HepG2 (cell line): ENCODE data around the gene C1orf74. TPM values are rescaled to one million over a fixed set of nuclear protein-coding genes. Genes with fewer than 3 reads are reported as not detected.
A peak's percentile ranks its signal among the peaks of the same experiment; 100 is the strongest.

Experiments used
- ATAC-seq: fragments of 200-7000 bp; cut with Tn5 transposase; 3 replicates; pipeline ENCODE4 v1.9.1; 2020; ENCODE audit warnings: mild to moderate bottlenecking, moderate library complexity
- BruUV-seq: library from RNA; stranded (reverse); fragments of 400-500 nt; replicated peaks from 2 replicates; lab custom pipeline; 2021; lab: Mats Ljungman, UMichigan
- CTCF ChIA-PET: fragments of 300-600 bp; formaldehyde crosslinking; extraction: SDS; loops from one replicate; lab custom pipeline; 2021; ENCODE audit warnings: low total read pairs, inconsistent platforms, low intra/inter-chr PET ratio; lab: Yijun Ruan, JAX
- POLR2A ChIA-PET: fragments of 350-600 bp; sonication (Branson Sonifier 250); formaldehyde crosslinking; loops from one replicate; lab custom pipeline; 2020; ENCODE audit warnings: antibody characterized with exemption, inconsistent platforms; lab: Yijun Ruan, JAX
- DNase-seq: peaks from one replicate; pipeline ENCODE4 v3.0.0-alpha.2; 2015; ENCODE audit warnings: low spot score
- FAIRE-seq: peaks from 3 replicates; lab custom pipeline; 2011; peaks lifted over from hg19 to GRCh38; lab: Jason Lieb, UNC
- H2AFZ ChIP-seq: one replicate; pipeline ENCODE4 v1.6.1; 2011; ENCODE audit warnings: low read length, inconsistent platforms
- H3K27ac ChIP-seq: fragments of 300-600 bp; 3 replicates; pipeline ENCODE4 v1.8.0; 2011; ENCODE audit warnings: mixed run types, mild to moderate bottlenecking, mixed read lengths, low read length, inconsistent platforms; ENCODE audit not compliant: insufficient read depth; ENCODE audit errors: extremely low read length
- H3K27me3 ChIP-seq, 2 experiments: fragments of 200-600 bp in 1 of 2; 2 replicates in 1 of 2; 3 replicates in 1 of 2; pipeline versions ENCODE4 v1.6.0 to v1.8.0; 2011; ENCODE audit warnings: low read length in 2 of 2, mild to moderate bottlenecking in 2 of 2, moderate library complexity in 2 of 2, inconsistent platforms in 1 of 2; ENCODE audit not compliant: insufficient read depth in 2 of 2, control insufficient read depth in 1 of 2
- H3K36me3 ChIP-seq, 2 experiments: fragments of 200-600 bp in 1 of 2; replicated peaks in 1 of 2; 2 replicates in 1 of 2; 3 replicates in 1 of 2; pipeline versions ENCODE4 v1.5.1 to v1.8.0; 2011; ENCODE audit warnings: low read length in 2 of 2, inconsistent platforms in 1 of 2; ENCODE audit not compliant: insufficient read depth in 2 of 2, control insufficient read depth in 1 of 2
- H3K4me1 ChIP-seq: 2 replicates; pipeline ENCODE4 v1.5.1; 2012; ENCODE audit warnings: low read length, inconsistent platforms; ENCODE audit not compliant: insufficient read depth
- H3K4me2 ChIP-seq: 2 replicates; pipeline ENCODE4 v1.6.0; 2011; ENCODE audit warnings: low read depth, low read length, inconsistent platforms
- H3K4me3 ChIP-seq, 3 experiments: fragments of 200-600 bp in 1 of 3; sonication (generic), shearing (Covaris generic) in 1 of 3; replicated peaks in 1 of 3; 2 replicates each; pipeline ENCODE4 v1.5.1; 2011 to 2016; ENCODE audit warnings: low read length in 3 of 3, inconsistent platforms in 2 of 3, low read depth in 2 of 3, mild to moderate bottlenecking in 2 of 3, control low read depth in 1 of 3, mixed read lengths in 1 of 3; ENCODE audit not compliant: insufficient read depth in 1 of 3
- H3K79me2 ChIP-seq: one replicate; pipeline ENCODE4 v1.6.1; 2011; ENCODE audit warnings: low read length, inconsistent platforms; ENCODE audit not compliant: insufficient read depth
- H3K9ac ChIP-seq: 2 replicates; pipeline ENCODE4 v1.6.0; 2011; ENCODE audit warnings: mild to moderate bottlenecking, low read depth, low read length, inconsistent platforms; ENCODE audit not compliant: insufficient read depth
- H3K9me3 ChIP-seq: 2 replicates; pipeline ENCODE4 v1.5.1; 2012; ENCODE audit warnings: mild to moderate bottlenecking, low read length
- H4K20me1 ChIP-seq: 2 replicates; pipeline ENCODE4 v1.6.0; 2011; ENCODE audit warnings: inconsistent platforms, mild to moderate bottlenecking, low read length, moderate library complexity; ENCODE audit not compliant: insufficient read depth
- CEBPB ChIP-seq: IDR thresholded peaks from 2 replicates; pipeline ENCODE4 v1.6.1; 2011; ENCODE audit warnings: low read depth, low read length, improper control_type of control experiment, borderline replicate concordance
- ESRRA ChIP-seq: sonication (generic); formaldehyde crosslinking; IDR thresholded peaks from 2 replicates; pipeline ENCODE4 v1.5.1; 2020; ENCODE audit warnings: mild to moderate bottlenecking, low read depth, missing genetic modification reagents
- HMGXB4 ChIP-seq, 2 experiments: sonication (generic) in 1 of 2; formaldehyde crosslinking in 1 of 2; IDR thresholded peaks; 2 replicates each; pipeline versions ENCODE4 v1.4.0 to v1.6.1; 2018 to 2020; ENCODE audit warnings: missing genetic modification reagents in 2 of 2, borderline replicate concordance in 1 of 2, low read depth in 1 of 2, mild to moderate bottlenecking in 1 of 2, missing biosample characterization in 1 of 2
- HNF4A ChIP-seq: sonication (generic); formaldehyde crosslinking; IDR thresholded peaks from 2 replicates; pipeline ENCODE4 v1.4.0; 2020; ENCODE audit warnings: missing genetic modification reagents
- MAFK ChIP-seq, 2 experiments: IDR thresholded peaks in 1 of 2; conservative IDR thresholded peaks in 1 of 2; 2 replicates each; pipeline ENCODE4 v1.6.1; 2011; ENCODE audit warnings: improper control_type of control experiment in 2 of 2, low read length in 2 of 2
- NPAS2 ChIP-seq: sonication (generic); formaldehyde crosslinking; IDR thresholded peaks from 2 replicates; pipeline ENCODE4 v1.8.0; 2022; ENCODE audit warnings: mild to moderate bottlenecking, missing genetic modification reagents, borderline replicate concordance
- SALL1 ChIP-seq: sonication (generic); formaldehyde crosslinking; IDR thresholded peaks from 2 replicates; pipeline ENCODE4 v1.8.0; 2022; ENCODE audit warnings: mild to moderate bottlenecking, missing genetic modification reagents
- SP2 ChIP-seq: sonication (generic); formaldehyde crosslinking; IDR thresholded peaks from 2 replicates; pipeline ENCODE4 v1.5.1; 2020; ENCODE audit warnings: mild to moderate bottlenecking, missing genetic modification reagents
- ZNF563 ChIP-seq: sonication (generic); formaldehyde crosslinking; IDR thresholded peaks from 2 replicates; pipeline ENCODE4 v1.8.0; 2022; ENCODE audit warnings: mild to moderate bottlenecking, moderate library complexity, missing genetic modification reagents
- ZNF850 ChIP-seq: sonication (generic); formaldehyde crosslinking; conservative IDR thresholded peaks from 2 replicates; pipeline ENCODE4 v1.9.0; 2021; ENCODE audit warnings: mild to moderate bottlenecking, missing genetic modification reagents
- WGBS: methylation state at CpG from one replicate; pipeline ENCODE4 v1.1.6; 2017; ENCODE audit warnings: low lambda C conversion rate; 5-methylcytosine and 5-hydroxymethylcytosine counted together
- in situ Hi-C: cut with HindIII; loops from 2 replicates; pipeline ENCODE4 v1.10.0; 2017; ENCODE audit warnings: low pct_unique_long_range_greater_than_20kb; ENCODE audit not compliant: extremely low pct_ligation_motif_present
- intact Hi-C: fragments of 100-400 bp; cut with micrococcal nuclease; formaldehyde crosslinking; loops from one replicate; pipeline ENCODE4 v1.10.0; 2022; ENCODE audit not compliant: unreplicated experiment
- polyA plus RNA-seq, 8 experiments: library from polyadenylated mRNA; depleted of rRNA in 3 of 8; stranded (reverse) in 7 of 8; unstranded in 1 of 8; fragments of >200 nt; fragmentation: Illumina TruSeq in 4 of 8; extraction: Trizol in 4 of 8; gene quantifications; 2 replicates each; pipeline versions ENCODE4 v1.2.1 to v1.2.3, GENCODE V29; 2011 to 2016; ENCODE audit warnings: low read depth in 4 of 8, missing spikeins in 1 of 8, mixed read lengths in 1 of 8; ENCODE audit not compliant: insufficient read depth in 1 of 8
- total RNA-seq, 5 experiments: library from RNA; depleted of rRNA; stranded (reverse); fragments of >200 nt; fragmentation: Illumina TruSeq; extraction: Trizol; gene quantifications; 2 replicates each; pipeline ENCODE4 v1.2.3, GENCODE V29; 2016; ENCODE audit warnings: low read depth in 1 of 5

C1orf74 gene
- total and polyA plus RNA-seq, 2 of the 13 experiments (the other 11 are each of a cell fraction or from before 2014, with no cell fraction given): 0.33 to 0.71 TPM

- TF ChIP-seq CEBPB: no peak
- no peak for TF ChIP-seq HMGXB4 (CRISPR knock-in tag; IDR thresholded peaks at IDR 0.05; ENCODE audit: borderline replicate concordance in 1 of 2, low read depth in 1 of 2)
- TF ChIP-seq SALL1 (CRISPR knock-in tag): no peak
- TF ChIP-seq HNF4A (CRISPR knock-in tag): no peak
- TF ChIP-seq ESRRA (CRISPR knock-in tag): no peak
Measured at GRCh38 chr1:209741889-209742288, 42.5 kb downstream of the C1orf74 start (continued).

GRCh38 chr1:209741193-209741592, 43.2 kb downstream of the C1orf74 start:
- H3K27me3 ChIP-seq: no peaks in the 10 kb centered on the region; a peak in 1 of 5 replicates
- DNase-seq: no peak
- no TSS peak for BruUV-seq
- no peak overlapping the region for H3K4me2 ChIP-seq
- H2AFZ ChIP-seq: no peak overlapping the region
- no peaks in the 10 kb centered on the region for H4K20me1 ChIP-seq
- no peaks in the 10 kb centered on the region for H3K79me2 ChIP-seq
- H3K4me1 ChIP-seq: no peaks in the 10 kb centered on the region
- in situ Hi-C loops (no loop called here), intact Hi-C loops (no loop called here)
- WGBS: 33% methylated on average over 3 of the region's 3 CpGs
- H3K27ac ChIP-seq: no peak overlapping the region
- H3K9me3 ChIP-seq: no peaks in the 10 kb centered on the region
- CTCF ChIA-PET: no interaction called here
- H3K36me3 ChIP-seq: no peaks in the 10 kb centered on the region
- no peak for ATAC-seq
- no peak overlapping the region for H3K9ac ChIP-seq
- no peak overlapping the region for H3K4me3 ChIP-seq
- no peak for TF ChIP-seq SP2 (CRISPR knock-in tag)
- TF ChIP-seq ZNF850 (CRISPR knock-in tag): no peak
- no peak for TF ChIP-seq ZNF563 (CRISPR knock-in tag)
- no peak for TF ChIP-seq NPAS2 (CRISPR knock-in tag)
- TF ChIP-seq MAFK (conservative IDR thresholded peaks at IDR 0.05 in 1 of 2, IDR thresholded peaks at IDR 0.05 in 1 of 2; ENCODE audit: low read length in 2 of 2): 0 out of 4 replicates have a peak, but pooled peaks of 1 of the 2 experiments have one; percentile 12
- POLR2A ChIA-PET: no interaction called here
- FAIRE-seq: no peak
